ENCODE results near the gene MEFV. TPM values are rescaled to one million over a fixed set of nuclear protein-coding genes. Genes with fewer than 3 reads are reported as not detected.

MEFV gene
- polyA plus RNA-seq, 2 of the 4 experiments (the other 2 are of a cell fraction): not detected

- WGBS (ENCODE audit: missing lambda C conversion rate): 73% methylated on average over 10 of the region's 10 CpGs
These were observed 35.6 kb downstream of the MEFV start for GRCh38 chr16:3220839-3221238.

DNA sequence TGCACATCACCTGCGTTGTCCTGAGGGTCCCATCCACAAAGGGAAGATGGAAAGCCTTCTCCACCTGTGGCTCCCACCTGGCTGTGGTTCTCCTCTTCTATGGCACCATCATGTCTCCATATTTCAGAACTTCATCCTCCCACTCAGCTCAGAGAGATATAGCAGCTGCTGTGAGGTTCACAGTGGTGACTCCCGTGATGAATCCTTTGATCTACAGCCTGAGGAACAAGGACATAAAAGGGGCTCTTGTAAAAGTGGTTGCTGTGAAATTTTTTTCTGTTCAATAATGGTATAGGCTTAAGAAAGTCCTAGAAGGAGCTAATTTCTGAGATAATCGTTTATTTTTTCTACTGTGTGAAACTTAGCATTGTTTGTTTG, 40.2 kb downstream of the MEFV start:
- Histone ChIP-seq H3K4me1 (no peaks in the 10 kb centered on the region), H3K4me3 (no peak overlapping the region), H3K27ac (no peak overlapping the region), H3K9me3 (peaks cover 59% of the 10 kb centered on the region), H3K4me2 (no peak overlapping the region)
- POLR2A ChIA-PET: no interaction called here
- FAIRE-seq (no peak), DNase-seq (ENCODE audit: low read depth in 1 of 2, low spot score in 1 of 2) (no peak), ATAC-seq (no peak)
- TF ChIP-seq ATOH8 (CRISPR knock-in tag; IDR thresholded peaks at IDR 0.05; ENCODE audit: low read depth): no peak
- no peak for TF ChIP-seq NR3C1 (IDR thresholded peaks at IDR 0.05)
- no peak for TF ChIP-seq FOSB (CRISPR knock-in tag; IDR thresholded peaks at IDR 0.05)
- TF ChIP-seq CBX8 (IDR thresholded peaks at IDR 0.05): no peak
- no peak for TF ChIP-seq NPAS2 (CRISPR knock-in tag; IDR thresholded peaks at IDR 0.05; ENCODE audit: borderline replicate concordance)
- no peak for TF ChIP-seq E2F6 (IDR thresholded peaks at IDR 0.05; ENCODE audit: borderline replicate concordance, low read depth)
- no peak for TF ChIP-seq SMC3 (IDR thresholded peaks at IDR 0.05)
- no peak for TF ChIP-seq JUNB (IDR thresholded peaks at IDR 0.05)
- CTCF ChIA-PET: no interaction called here
- 1% methylated on average over 3 of the region's 3 CpGs for WGBS (ENCODE audit: missing lambda C conversion rate)

More at GRCh38 chr16:3220839-3221238, 35.6 kb downstream of the MEFV start:
- H3K27ac ChIP-seq: no peak overlapping the region
- H3K4me3 ChIP-seq: no peak overlapping the region
- CTCF ChIA-PET: interaction anchor here (1.1 to 1.3 kb wide), 3 partner anchors 11 to 44 kb away, joined by 3 to 4 read pairs (median 3); no protein-coding TSS in a partner anchor
- H3K9me3 ChIP-seq: peaks cover 84% of the 10 kb centered on the region
- DNase-seq (ENCODE audit: low read depth in 1 of 2, low spot score in 1 of 2) (no peak), ATAC-seq (no peak), FAIRE-seq (no peak)
- POLR2A ChIA-PET: no interaction called here
- no peaks in the 10 kb centered on the region for H3K4me1 ChIP-seq
- no peak for TF ChIP-seq RAD21 (conservative IDR thresholded peaks at IDR 0.05 in 1 of 2, IDR thresholded peaks at IDR 0.05 in 1 of 2)
- no peak for TF ChIP-seq SREBF2 (IDR thresholded peaks at IDR 0.05)
- TF ChIP-seq NR3C1 (IDR thresholded peaks at IDR 0.05): no peak
- no peak for TF ChIP-seq BHLHE40 (IDR thresholded peaks at IDR 0.05; ENCODE audit: low read depth, low read length)
- no peak for TF ChIP-seq BCL3 (IDR thresholded peaks at IDR 0.05)
- no peak for TF ChIP-seq ZSCAN20 (CRISPR knock-in tag; IDR thresholded peaks at IDR 0.05)
- no peak for TF ChIP-seq ZFP36 (IDR thresholded peaks at IDR 0.05; ENCODE audit: borderline replicate concordance, partially characterized antibody)
- no peak for TF ChIP-seq ZNF302 (CRISPR knock-in tag; IDR thresholded peaks at IDR 0.05)
- no peak for TF ChIP-seq GATA3 (IDR thresholded peaks at IDR 0.05; ENCODE audit: borderline replicate concordance)
- H3K4me2 ChIP-seq: no peak overlapping the region

- peak; percentile 19 to 59; a peak in 3 of 6 replicates for ATAC-seq
- no peaks in the 10 kb centered on the region for H3K4me1 ChIP-seq
- no peak for TF ChIP-seq HDAC2 (IDR thresholded peaks at IDR 0.05)
- no peak for TF ChIP-seq CHD4 (IDR thresholded peaks at IDR 0.05; ENCODE audit: borderline replicate concordance)
- no peak for TF ChIP-seq FOSB (CRISPR knock-in tag; IDR thresholded peaks at IDR 0.05)
- no peak for TF ChIP-seq POLR2A (IDR thresholded peaks at IDR 0.05; ENCODE audit: low read length)
- TF ChIP-seq BHLHE40 (IDR thresholded peaks at IDR 0.05; ENCODE audit: low read depth, low read length): no peak
- no peak for TF ChIP-seq RCOR1 (IDR thresholded peaks at IDR 0.05; ENCODE audit: low read depth, low read length)
- TF ChIP-seq NFE2L2 (conservative IDR thresholded peaks at IDR 0.05; ENCODE audit: low read length): no peak
- TF ChIP-seq BCL3 (IDR thresholded peaks at IDR 0.05): no peak
- no peak for TF ChIP-seq NR3C1 (IDR thresholded peaks at IDR 0.05)
- no peak for TF ChIP-seq RFX5 (IDR thresholded peaks at IDR 0.05)
- TF ChIP-seq CEBPB (IDR thresholded peaks at IDR 0.05): no peak
- no peak for FAIRE-seq
- WGBS (ENCODE audit: missing lambda C conversion rate): 36% methylated on average over 11 of the region's 11 CpGs
- CTCF ChIA-PET: no interaction called here
- no peak overlapping the region for H3K27ac ChIP-seq
- POLR2A ChIA-PET: no interaction called here
- H3K9me3 ChIP-seq: peaks cover 53% of the 10 kb centered on the region
- no peak overlapping the region for H3K4me2 ChIP-seq
- DNase-seq (ENCODE audit: low read depth in 1 of 2, low spot score in 1 of 2): no peak
- no peak overlapping the region for H3K4me3 ChIP-seq
These were observed 40.7 kb downstream of the MEFV start for GRCh38 chr16:3215601-3216262.
